NCI-H1694 treated with DMSO at 0.1 percent for 48 hours (cell line): ENCODE data around the gene GTF2IRD1.
"Not testable (repeated sequence)": the region's sequence is repeated elsewhere in the genome, so short reads cannot be mapped to it uniquely, and the experiment has no call there.

Experiments used
- DNase-seq: peaks from one replicate; lab custom pipeline; 2025; lab: John Stamatoyannopoulos, UW

Gene GTF2IRD1

GRCh38 chr7:74516214-74516613 is 62.5 kb downstream of the GTF2IRD1 start:
- DNase-seq = no peak

GRCh38 chr7:74518041-74518440 is 64.3 kb downstream of the GTF2IRD1 start:
- DNase-seq = no peak

- DNase-seq = no peak
Observed at GRCh38 chr7:74518654-74519053, 64.9 kb downstream of the GTF2IRD1 start.

DNA sequence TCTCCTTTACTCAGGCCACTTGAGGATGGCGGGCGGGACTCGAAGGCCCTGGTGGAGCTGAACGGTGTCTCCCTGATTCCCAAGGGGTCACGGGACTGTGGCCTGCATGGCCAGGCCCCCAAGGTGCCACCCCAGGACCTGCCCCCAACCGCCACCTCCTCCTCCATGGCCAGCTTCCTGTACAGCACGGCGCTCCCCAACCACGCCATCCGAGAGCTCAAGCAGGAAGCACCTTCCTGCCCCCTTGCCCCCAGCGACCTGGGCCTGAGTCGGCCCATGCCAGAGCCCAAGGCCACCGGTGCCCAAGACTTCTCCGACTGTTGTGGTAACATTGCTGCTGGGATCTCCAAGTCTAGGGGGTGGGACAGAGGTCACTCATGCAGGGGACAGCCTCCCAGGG is 65.7 kb downstream of the GTF2IRD1 start:
- no peak for DNase-seq

- DNase-seq = no peak
Observed at GRCh38 chr7:74521855-74522254, 68.1 kb downstream of the GTF2IRD1 start.

GRCh38 chr7:74522281-74522905 is 68.7 kb downstream of the GTF2IRD1 start:
- no peak for DNase-seq

DNA sequence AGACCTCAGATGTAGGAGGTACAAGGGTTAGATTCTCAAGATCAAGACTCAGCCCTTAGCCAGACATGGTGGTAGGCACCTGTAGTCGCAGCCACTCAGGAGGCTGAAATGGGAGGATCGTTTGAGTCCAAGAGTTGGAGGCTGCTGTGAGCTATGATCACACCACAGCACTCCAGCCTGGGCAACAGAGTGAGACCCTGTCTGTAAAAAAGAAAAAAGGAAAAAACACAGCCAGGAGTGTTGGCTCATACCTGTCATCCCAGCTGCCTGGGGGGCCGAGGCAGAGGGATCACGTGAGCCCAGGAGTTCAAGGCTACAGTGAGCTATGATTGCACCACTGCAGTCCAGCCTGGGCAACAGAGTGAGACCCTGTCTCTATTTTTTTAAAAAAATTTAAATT is 69.3 kb downstream of the GTF2IRD1 start:
- DNase-seq = no peak

- DNase-seq = no peak
Observed at GRCh38 chr7:74525140-74525539, 71.4 kb downstream of the GTF2IRD1 start.

DNA sequence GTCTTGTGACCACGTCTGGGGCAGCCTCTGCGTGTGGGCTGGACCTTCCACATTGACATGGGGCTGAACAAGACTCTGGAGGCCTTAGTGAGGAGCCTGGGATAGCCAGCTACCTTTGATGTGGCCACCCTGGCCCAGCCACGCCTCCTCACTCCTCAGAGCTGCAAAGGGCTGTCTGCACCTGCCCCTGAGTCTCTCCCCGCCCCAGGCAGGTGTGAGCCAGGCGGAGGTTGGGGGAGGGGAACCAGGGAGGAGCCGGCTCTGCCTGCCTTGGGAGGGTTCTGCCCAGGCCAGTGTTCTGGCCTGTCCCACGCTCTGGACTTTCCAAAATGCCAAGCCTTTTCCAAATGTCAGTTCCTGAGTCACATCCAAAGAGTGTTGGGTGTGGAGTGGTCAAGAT is 72.2 kb downstream of the GTF2IRD1 start:
- DNase-seq = no peak

DNA sequence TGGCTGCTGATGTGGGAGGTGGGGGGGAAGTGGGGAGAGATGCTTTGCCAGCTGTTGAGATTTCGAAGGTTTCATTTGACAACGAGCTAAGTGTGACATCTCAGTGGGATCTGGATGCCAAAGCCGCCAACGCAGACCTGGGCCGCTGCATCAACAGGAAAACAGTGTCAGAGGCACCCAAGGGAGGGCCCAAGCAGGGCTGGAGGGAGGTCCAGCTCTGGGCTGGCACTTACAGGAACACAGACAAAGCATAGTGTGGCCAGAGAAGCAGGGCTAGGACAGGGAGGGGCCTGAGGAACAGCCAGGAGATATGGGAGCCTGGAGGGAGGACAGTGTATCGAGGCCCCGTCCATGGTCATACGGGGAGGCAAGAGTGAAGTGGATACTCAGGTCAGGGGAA is 73.1 kb downstream of the GTF2IRD1 start:
- DNase-seq = no peak

GRCh38 chr7:74527842-74528241 is 74.1 kb downstream of the GTF2IRD1 start:
- DNase-seq = no peak

- DNase-seq = not testable (repeated sequence)
Observed at GRCh38 chr7:74528773-74529172, 75.1 kb downstream of the GTF2IRD1 start.

DNA sequence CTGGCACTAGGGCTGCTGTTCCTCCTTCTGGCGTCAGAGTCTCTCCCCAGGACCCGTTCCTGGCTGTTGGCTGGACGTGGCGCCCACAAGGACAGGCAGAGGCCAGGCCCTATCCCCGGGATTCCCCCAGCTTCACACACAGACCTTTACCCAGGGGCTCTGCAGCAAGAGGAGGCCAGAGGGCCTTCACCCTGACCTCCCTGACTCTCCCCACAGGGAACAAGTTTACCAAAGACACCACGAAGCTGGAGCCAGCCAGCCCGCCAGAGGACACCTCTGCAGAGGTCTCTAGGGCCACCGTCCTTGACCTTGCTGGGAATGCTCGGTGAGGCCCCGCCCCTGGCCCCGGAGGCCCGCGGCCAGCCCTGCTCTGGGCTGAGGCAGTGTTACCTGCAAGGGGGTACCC is 82.2 kb downstream of the GTF2IRD1 start:
- no peak for DNase-seq

DNA sequence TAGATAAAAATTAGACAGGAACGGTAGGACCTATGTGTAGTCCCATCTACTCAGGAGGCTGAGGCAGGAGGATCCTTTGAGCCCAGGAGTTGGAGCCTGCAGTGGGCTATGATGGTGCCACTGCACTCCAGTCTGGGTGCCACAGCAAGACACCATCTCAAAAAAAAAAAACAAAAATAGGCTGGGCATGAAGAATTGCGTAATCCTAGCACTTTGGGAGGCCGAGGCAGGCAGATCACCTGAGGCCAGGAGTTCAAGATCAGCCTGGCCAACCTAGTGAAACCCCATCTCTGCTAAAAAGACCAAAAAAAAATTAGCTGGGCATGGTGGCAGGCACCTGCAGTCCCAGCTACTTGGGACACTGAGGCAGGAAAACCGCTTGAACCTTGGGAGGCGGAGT is 88.2 kb downstream of the GTF2IRD1 start:
- DNase-seq = not testable (repeated sequence)

DNA sequence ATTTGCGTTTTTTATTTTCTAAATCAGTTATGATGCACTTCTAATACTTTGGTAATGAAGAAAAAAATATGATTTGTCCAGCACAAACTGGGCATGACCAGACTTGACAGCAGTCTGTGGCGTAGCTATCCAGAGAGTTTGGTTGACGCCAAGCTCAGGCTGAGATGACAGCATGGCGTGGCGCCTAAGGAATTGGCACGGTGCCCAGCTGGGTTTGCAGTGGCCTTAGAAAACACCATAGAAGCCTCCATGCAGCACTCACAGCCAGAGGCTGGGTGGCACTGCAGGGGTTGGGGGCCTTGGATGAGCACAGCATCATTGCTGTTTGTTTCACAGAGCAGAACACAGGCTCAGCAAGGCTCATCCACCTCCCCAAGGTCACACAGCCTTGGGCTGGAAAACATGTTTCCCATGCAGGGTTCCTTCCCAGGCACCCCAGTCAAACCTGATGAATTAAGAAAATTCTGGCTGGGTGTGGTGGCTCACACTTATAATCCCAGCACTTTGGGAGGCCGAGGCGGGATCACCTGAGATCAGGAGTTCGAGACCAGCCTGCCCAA is 88.9 kb downstream of the GTF2IRD1 start:
- peak; percentile 76 for DNase-seq

DNA sequence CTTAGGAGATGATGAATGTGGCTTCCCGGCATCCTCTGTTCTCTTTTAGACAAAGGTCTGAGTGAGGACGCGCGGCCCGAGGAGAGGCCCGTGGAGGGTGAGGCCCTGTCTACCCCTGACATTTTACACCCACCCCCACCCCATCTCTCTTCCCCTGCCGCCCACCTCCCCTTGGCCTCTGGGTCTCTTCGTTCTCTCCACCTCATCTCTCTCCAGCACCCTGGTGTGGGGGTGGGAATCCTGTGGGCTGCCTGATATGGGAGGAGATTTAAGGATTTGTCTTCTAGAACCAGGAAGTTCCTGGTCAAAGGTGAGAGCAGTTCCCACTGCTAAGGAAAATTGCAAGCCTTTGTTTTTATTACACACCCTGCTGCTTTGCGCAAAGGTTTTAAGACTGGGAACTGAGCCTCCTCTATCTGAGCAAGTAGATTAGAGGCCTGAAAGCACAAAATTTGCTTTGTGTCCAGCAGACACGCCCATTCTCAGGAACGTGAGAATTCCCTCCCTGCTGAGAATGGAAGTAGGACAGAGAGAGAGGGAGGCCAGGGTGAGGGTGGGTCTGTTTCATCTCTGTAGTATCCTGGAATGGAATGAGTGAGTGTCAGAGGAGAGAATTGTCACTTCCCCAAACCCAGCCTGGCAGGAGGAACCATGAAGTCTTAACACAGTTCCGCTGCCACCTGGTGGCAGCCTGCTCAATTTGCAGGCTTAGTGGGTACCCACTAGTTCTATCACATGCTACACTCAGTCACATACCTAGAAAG is 91.2 kb downstream of the GTF2IRD1 start:
- DNase-seq = peak; percentile 33

GRCh38 chr7:74545921-74546320 is 92.2 kb downstream of the GTF2IRD1 start:
- no peak for DNase-seq

DNA sequence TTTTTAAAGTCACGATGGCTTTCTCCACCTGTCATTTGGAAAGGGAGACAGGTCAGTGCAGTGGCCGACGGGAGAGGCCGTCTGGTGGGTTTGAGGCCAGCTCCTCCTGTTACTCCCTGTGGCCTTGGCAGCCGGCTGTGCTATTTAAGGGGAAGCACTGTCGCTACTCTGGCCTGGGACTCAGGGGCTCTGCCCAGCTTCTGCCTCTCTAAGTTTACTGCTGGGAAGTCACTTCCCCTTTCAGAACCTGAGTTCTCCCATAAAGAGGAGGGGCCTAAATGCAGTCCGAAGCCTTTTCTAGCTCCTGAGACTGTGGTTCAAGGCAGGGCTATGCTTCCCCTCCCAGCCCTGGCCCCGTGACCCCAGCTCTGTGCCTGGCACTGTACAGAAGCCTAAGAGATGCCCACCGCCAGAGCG is 99.9 kb downstream of the GTF2IRD1 start:
- not testable (repeated sequence) for DNase-seq

- DNase-seq = no peak
Observed at GRCh38 chr7:74554178-74554577, 100.5 kb downstream of the GTF2IRD1 start.

DNA sequence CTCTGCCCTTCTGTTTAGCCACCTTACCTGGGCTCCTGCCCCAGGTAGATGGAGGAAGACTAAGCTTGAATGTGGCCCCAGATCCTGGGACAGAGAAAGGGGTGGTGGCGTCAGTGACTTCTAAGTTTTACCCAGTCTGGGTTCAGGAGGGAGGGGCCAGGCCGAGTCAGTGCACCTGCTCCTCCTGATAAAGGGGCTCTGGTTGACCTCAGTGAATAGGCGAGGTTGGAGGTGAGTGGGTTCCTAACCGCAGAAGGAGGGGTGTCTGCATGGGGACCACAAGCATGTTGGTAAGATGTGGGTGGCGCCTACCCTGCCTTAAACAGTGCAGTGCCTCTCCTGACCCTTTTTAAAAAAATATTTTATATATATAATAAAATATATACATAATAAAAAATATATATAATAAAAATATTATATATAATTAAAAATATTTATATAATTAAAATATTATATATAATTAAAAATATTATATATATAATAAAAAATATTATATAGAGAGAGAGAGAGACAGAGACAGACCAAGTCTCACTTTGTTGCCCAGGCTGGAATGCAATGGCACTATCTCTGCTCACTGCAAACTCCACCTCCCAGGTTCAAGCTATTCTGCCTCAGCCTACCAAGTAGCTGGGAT is 106.5 kb downstream of the GTF2IRD1 start:
- no peak for DNase-seq

DNA sequence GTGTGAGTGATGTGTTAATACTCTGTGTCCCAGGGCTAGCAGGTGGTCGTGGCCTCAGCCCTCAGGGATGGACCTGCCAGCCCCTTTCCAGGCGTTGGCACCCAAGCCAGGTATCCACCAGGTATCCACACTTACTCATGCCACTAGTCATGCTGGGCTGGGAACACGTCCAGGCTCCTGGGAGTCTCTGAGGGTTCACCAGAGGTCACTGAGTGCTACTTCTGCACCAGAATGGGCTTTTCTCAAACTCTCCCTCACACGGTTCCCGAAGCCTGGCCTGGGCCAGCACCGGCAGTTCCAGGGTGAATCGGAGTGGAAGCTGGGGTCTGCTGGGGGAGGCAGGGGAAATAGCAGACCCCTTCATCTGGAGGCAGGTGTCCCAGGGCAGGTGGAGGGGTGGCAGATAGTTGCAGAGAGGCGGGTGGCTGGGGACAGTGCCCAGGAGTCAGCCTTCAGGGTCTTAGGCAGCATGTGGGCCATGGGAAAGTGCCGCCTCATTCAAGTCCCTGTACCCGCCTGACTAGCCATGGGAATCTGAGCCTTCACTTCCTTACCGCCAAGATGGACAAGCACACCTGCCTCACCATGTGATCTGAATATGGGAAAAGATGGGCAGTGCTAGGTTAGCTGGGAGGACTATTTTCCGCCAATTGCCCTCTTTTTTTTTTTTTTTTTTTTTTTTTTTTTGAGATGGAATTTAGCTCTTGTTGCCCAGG is 108.3 kb downstream of the GTF2IRD1 start:
- DNase-seq = no peak

GRCh38 chr7:74563639-74564038 is 109.9 kb downstream of the GTF2IRD1 start:
- not testable (repeated sequence) for DNase-seq
